GM18858 (cell line): ENCODE data around the gene SOX8.

ENCODE experiments used
- ATAC-seq: cut with Tn5 transposase; IDR thresholded peaks from one replicate; pipeline ENCODE4 v1.9.1; 2021; ENCODE audit not compliant: unreplicated experiment

Gene SOX8

GRCh38 chr16:972316-973002 lies 9.1 kb upstream of the SOX8 start:
- no peak for ATAC-seq

GRCh38 chr16:973366-973765 lies 8.2 kb upstream of the SOX8 start:
- ATAC-seq, result no peak

GRCh38 chr16:974001-974601 lies 7.5 kb upstream of the SOX8 start:
- ATAC-seq, result no peak

GRCh38 chr16:974611-975261 lies 6.8 kb upstream of the SOX8 start:
- ATAC-seq, result no peak

- ATAC-seq, result no peak
Measured at GRCh38 chr16:975291-975690, 6.3 kb upstream of the SOX8 start.

GRCh38 chr16:976389-976931 lies 5.1 kb upstream of the SOX8 start:
- no peak for ATAC-seq

GRCh38 chr16:977081-977701 lies 4.4 kb upstream of the SOX8 start:
- ATAC-seq, result no peak

GRCh38 chr16:977896-978295 lies 3.7 kb upstream of the SOX8 start:
- no peak for ATAC-seq

GRCh38 chr16:978403-978802 lies 3.2 kb upstream of the SOX8 start:
- no peak for ATAC-seq

- ATAC-seq, result no peak
Measured at GRCh38 chr16:979147-979546, 2.4 kb upstream of the SOX8 start.

GRCh38 chr16:979859-980594 lies 1.5 kb upstream of the SOX8 start:
- no peak for ATAC-seq

- ATAC-seq, result no peak
Measured at GRCh38 chr16:980595-980854, 1.0 kb upstream of the SOX8 start.

- no peak for ATAC-seq
Measured at GRCh38 chr16:982145-983043, 824 bp downstream of the SOX8 start.

GRCh38 chr16:983044-984030 lies 1.8 kb downstream of the SOX8 start:
- no peak for ATAC-seq

GRCh38 chr16:984121-984694 lies 2.6 kb downstream of the SOX8 start:
- no peak for ATAC-seq

- ATAC-seq, result no peak
Measured at GRCh38 chr16:984736-985636, 3.4 kb downstream of the SOX8 start.

- no peak for ATAC-seq
Measured at GRCh38 chr16:985646-986400, 4.3 kb downstream of the SOX8 start.
